ENCODE results near the gene ST6GALNAC5. TPM values are rescaled to one million over a fixed set of nuclear protein-coding genes. Genes with fewer than 3 reads are reported as not detected.

The ST6GALNAC5 gene
- total and polyA plus RNA-seq, 3 experiments from 2014 or later, result not detected

DNA sequence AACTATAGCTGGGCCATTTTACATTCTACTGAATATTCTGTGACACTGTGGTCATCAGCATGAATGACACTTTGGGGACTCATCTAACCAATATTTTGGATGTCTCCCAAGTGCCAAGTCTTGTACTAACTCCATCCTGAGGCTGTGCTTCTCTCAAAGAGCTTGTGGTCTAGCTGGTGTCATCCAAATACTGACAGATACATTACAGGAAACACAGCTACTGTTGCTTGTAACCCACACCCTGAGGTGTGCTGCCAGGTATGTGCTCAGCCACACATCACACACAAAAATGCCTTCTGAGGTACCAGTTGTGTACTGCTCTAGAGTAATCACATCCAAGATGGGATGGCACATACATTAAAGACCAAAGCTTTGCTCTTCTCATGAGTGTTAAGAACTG, 81.6 kb downstream of the ST6GALNAC5 start:
- no peak overlapping the region for H3K27ac Mint-ChIP-seq
- no peaks in the 10 kb centered on the region for H3K9me3 Mint-ChIP-seq
- Histone ChIP-seq H3K4me1 (ENCODE audit: insufficient read depth, low read length) (no peaks in the 10 kb centered on the region), H3K36me3 (ENCODE audit: insufficient read depth, low read length) (no peaks in the 10 kb centered on the region), H3K27ac (ENCODE audit: low read depth, low read length) (no peak overlapping the region), H3K9me3 (ENCODE audit: low read length) (no peaks in the 10 kb centered on the region), H3K27me3 (ENCODE audit: insufficient read depth, low read length, poor library complexity, severe bottlenecking) (no peaks in the 10 kb centered on the region), H3K4me3 (ENCODE audit: low read length) (no peak overlapping the region)
- ChIA-PET POLR2A (no interaction called here), CTCF (no interaction called here)
- H3K4me1 Mint-ChIP-seq, result no peaks in the 10 kb centered on the region
- peaks cover 0 to 1% of the 10 kb centered on the region in 2 donors for H3K27me3 Mint-ChIP-seq
- no peaks in the 10 kb centered on the region for H3K36me3 Mint-ChIP-seq
- no peak overlapping the region for H3K4me3 Mint-ChIP-seq
- DNase-seq, result no peak

DNA sequence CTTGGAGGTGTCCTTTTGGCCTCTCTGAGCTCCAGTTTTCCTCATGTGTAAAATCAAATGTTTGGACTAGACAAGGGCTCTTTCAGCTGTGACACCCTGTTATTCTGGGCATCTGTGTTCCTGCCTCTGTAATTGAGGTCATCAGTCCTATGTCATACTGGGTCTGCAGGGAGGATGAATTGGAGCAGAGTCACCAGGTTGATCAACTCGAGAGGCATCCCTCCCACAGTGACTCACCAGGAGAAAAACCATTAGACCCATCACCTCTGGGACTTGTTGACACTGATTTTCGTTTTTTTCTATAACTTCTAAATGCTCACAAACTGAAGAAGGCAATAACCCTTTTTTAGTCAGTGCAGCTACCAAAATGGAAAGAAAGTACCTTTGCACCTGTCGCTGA, 82.2 kb downstream of the ST6GALNAC5 start:
- CTCF ChIA-PET, result no interaction called here
- no peaks in the 10 kb centered on the region for H3K9me3 Mint-ChIP-seq

DNA sequence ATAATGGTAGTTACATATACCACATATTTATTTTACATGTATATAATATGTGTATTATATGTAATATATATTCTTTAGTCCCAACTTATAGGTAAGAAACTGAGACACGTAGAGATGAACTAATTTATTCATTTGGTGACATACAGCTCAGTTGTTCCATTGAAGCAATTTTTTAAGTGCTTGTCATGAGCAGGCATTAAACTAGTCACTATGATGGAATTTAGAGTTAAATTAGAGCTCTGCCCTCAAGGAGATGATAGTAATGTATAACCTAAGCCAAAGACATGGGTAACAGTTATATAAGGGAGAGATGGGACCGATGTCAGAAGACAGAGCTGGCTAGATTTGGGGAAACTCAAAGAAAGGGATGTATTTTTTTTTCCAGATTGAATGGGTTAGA, 83.0 kb downstream of the ST6GALNAC5 start:
- ChIA-PET CTCF (no interaction called here), POLR2A (no interaction called here)
- H3K36me3 Mint-ChIP-seq, result no peaks in the 10 kb centered on the region

More for the DNA sequence above, 82.2 kb downstream of the ST6GALNAC5 start:
- POLR2A ChIA-PET, result no interaction called here
- Histone ChIP-seq H3K9me3 (ENCODE audit: low read length) (no peaks in the 10 kb centered on the region), H3K36me3 (ENCODE audit: insufficient read depth, low read length) (no peaks in the 10 kb centered on the region), H3K27ac (ENCODE audit: low read depth, low read length) (no peak overlapping the region), H3K4me1 (ENCODE audit: insufficient read depth, low read length) (no peaks in the 10 kb centered on the region), H3K4me3 (ENCODE audit: low read length) (no peak overlapping the region), H3K27me3 (ENCODE audit: insufficient read depth, low read length, poor library complexity, severe bottlenecking) (no peaks in the 10 kb centered on the region)
- H3K27ac Mint-ChIP-seq, result no peak overlapping the region
- H3K4me3 Mint-ChIP-seq, result no peak overlapping the region
- no peaks in the 10 kb centered on the region for H3K4me1 Mint-ChIP-seq
- H3K27me3 Mint-ChIP-seq, result peaks cover 0 to 1% of the 10 kb centered on the region in 2 donors
- H3K36me3 Mint-ChIP-seq, result no peaks in the 10 kb centered on the region
- DNase-seq, result no peak

DNA sequence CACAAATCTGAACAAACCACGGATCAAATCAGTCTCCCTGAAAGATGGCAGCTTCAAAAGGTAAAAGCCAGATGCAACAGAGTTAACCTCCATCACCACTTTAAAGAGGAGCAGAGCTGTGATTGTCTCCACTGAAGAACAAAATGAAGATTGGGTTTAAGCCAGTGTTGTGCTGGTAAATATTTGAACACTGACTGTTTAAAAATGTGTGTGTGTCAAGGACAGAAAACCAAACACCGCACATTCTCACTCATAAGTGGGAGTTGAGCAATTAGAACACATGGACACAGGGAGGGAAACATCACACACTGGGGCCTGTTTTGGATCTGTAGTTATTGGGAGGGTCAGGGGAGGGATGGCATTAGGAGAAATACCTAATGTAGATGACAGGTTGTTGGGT, 83.9 kb downstream of the ST6GALNAC5 start:
- no peaks in the 10 kb centered on the region for H3K4me1 Mint-ChIP-seq
- ChIA-PET CTCF (no interaction called here), POLR2A (no interaction called here)
- H3K27me3 ChIP-seq (ENCODE audit: insufficient read depth, low read length, poor library complexity, severe bottlenecking), result no peaks in the 10 kb centered on the region
- H3K9me3 ChIP-seq (ENCODE audit: low read length), result no peaks in the 10 kb centered on the region
- H3K27ac Mint-ChIP-seq, result no peak overlapping the region
- no peak overlapping the region for H3K4me3 Mint-ChIP-seq
- no peaks in the 10 kb centered on the region for H3K36me3 Mint-ChIP-seq
- H3K4me3 ChIP-seq (ENCODE audit: low read length), result no peak overlapping the region
- peaks cover 0 to 1% of the 10 kb centered on the region in 2 donors for H3K27me3 Mint-ChIP-seq
- no peak overlapping the region for H3K27ac ChIP-seq (ENCODE audit: low read depth, low read length)
- no peak for DNase-seq
- H3K4me1 ChIP-seq (ENCODE audit: insufficient read depth, low read length), result no peaks in the 10 kb centered on the region
- no peaks in the 10 kb centered on the region for H3K9me3 Mint-ChIP-seq
- H3K36me3 ChIP-seq (ENCODE audit: insufficient read depth, low read length), result no peaks in the 10 kb centered on the region

More for the DNA sequence above, 83.0 kb downstream of the ST6GALNAC5 start:
- peaks cover 0 to 1% of the 10 kb centered on the region in 2 donors for H3K27me3 Mint-ChIP-seq
- no peak for DNase-seq
- Histone ChIP-seq H3K4me1 (ENCODE audit: insufficient read depth, low read length) (no peaks in the 10 kb centered on the region), H3K27me3 (ENCODE audit: insufficient read depth, low read length, poor library complexity, severe bottlenecking) (no peaks in the 10 kb centered on the region), H3K27ac (ENCODE audit: low read depth, low read length) (no peak overlapping the region), H3K36me3 (ENCODE audit: insufficient read depth, low read length) (no peaks in the 10 kb centered on the region), H3K4me3 (ENCODE audit: low read length) (no peak overlapping the region), H3K9me3 (ENCODE audit: low read length) (no peaks in the 10 kb centered on the region)
- H3K4me3 Mint-ChIP-seq, result no peak overlapping the region
- H3K4me1 Mint-ChIP-seq, result no peaks in the 10 kb centered on the region
- no peak overlapping the region for H3K27ac Mint-ChIP-seq
- no peaks in the 10 kb centered on the region for H3K9me3 Mint-ChIP-seq

DNA sequence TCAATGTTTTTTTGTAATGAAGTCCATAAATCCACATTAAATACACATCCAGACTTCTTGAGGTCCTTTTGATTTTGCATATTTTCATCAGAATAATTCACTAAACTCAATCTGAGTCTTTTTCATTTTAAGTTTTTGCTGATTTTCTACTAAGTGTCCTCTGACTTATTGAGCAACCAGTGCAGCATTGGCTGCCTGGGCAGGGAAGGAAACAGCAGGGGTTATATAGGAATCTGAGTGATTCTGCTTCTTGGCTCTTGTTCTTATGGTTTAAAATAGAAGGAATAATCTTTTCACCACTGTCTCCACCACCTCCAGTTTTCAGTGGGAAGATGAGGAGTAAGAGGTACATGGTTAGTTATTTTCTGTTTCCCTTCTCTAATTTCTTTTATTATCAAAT, 88.4 kb downstream of the ST6GALNAC5 start:
- DNase-seq, result no peak

DNA sequence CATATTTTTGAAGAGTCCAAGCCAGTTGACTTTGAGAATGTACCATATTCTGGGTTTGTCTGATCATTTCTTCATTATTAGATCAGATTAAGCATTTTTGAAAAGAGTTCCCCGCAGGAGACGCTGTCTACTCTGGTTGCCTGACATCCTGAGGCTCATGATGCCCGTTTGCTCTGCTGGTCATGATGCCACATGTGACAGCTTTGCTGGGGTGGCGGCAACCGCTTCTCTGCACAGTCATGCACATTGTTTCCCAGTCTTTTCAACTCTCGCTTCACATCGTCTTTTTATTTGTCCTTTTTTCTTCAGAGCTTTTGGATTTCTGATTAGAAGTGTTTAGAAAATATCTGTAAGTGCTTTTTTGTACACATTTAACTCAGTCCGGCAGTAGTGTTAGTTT, 90.7 kb downstream of the ST6GALNAC5 start:
- no peaks in the 10 kb centered on the region for H3K4me1 Mint-ChIP-seq
- POLR2A ChIA-PET, result no interaction called here
- DNase-seq, result no peak

More for the DNA sequence above, 88.4 kb downstream of the ST6GALNAC5 start:
- Histone ChIP-seq H3K27me3 (ENCODE audit: insufficient read depth, low read length, poor library complexity, severe bottlenecking) (no peaks in the 10 kb centered on the region), H3K27ac (ENCODE audit: low read depth, low read length) (no peak overlapping the region), H3K4me3 (ENCODE audit: low read length) (no peak overlapping the region), H3K4me1 (ENCODE audit: insufficient read depth, low read length) (no peaks in the 10 kb centered on the region), H3K9me3 (ENCODE audit: low read length) (no peaks in the 10 kb centered on the region), H3K36me3 (ENCODE audit: insufficient read depth, low read length) (no peaks in the 10 kb centered on the region)
- Mint-ChIP-seq H3K27ac (no peak overlapping the region), H3K36me3 (no peaks in the 10 kb centered on the region), H3K9me3 (no peaks in the 10 kb centered on the region), H3K4me3 (no peak overlapping the region), H3K27me3 (peaks cover 0 to 1% of the 10 kb centered on the region in 2 donors), H3K4me1 (no peaks in the 10 kb centered on the region)
- POLR2A ChIA-PET, result no interaction called here
- CTCF ChIA-PET, result no interaction called here

DNA sequence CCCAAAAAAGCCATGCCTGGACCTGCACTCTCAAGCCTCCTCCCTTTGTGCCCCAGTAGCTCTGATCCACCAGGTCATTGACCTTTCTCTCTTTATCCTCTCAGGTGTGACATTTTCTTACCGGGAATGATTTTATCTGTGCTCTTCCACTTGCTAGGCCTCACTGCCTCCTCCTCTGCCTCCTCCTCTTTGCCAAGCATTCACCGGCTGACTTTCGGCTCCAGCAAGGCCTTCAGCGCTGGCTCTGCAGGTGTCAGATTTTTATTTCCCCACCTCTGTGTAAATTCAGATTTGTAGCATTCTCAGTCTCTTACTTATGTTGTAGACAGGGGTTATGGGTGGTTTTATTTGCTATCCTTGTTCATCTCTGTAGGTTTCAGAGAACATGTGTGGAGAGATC, 91.5 kb downstream of the ST6GALNAC5 start:
- DNase-seq, result no peak
- CTCF ChIA-PET, result no interaction called here
- Histone ChIP-seq H3K27me3 (ENCODE audit: insufficient read depth, low read length, poor library complexity, severe bottlenecking) (no peaks in the 10 kb centered on the region), H3K9me3 (ENCODE audit: low read length) (no peaks in the 10 kb centered on the region), H3K27ac (ENCODE audit: low read depth, low read length) (no peak overlapping the region), H3K4me1 (ENCODE audit: insufficient read depth, low read length) (no peaks in the 10 kb centered on the region), H3K4me3 (ENCODE audit: low read length) (no peak overlapping the region), H3K36me3 (ENCODE audit: insufficient read depth, low read length) (no peaks in the 10 kb centered on the region)
- Mint-ChIP-seq H3K4me3 (no peak overlapping the region), H3K36me3 (peaks cover 0 to 1% (median 0%) of the 10 kb centered on the region in 3 donors), H3K9me3 (peaks cover 0 to 2% (median 0%) of the 10 kb centered on the region in 5 donors), H3K27me3 (peaks cover 0 to 1% of the 10 kb centered on the region in 2 donors), H3K4me1 (no peaks in the 10 kb centered on the region), H3K27ac (no peak overlapping the region)
- POLR2A ChIA-PET, result no interaction called here

More for the DNA sequence above, 90.7 kb downstream of the ST6GALNAC5 start:
- H3K36me3 Mint-ChIP-seq, result no peaks in the 10 kb centered on the region
- no peaks in the 10 kb centered on the region for H3K9me3 Mint-ChIP-seq
- no peak overlapping the region for H3K4me3 Mint-ChIP-seq
- CTCF ChIA-PET, result no interaction called here
- H3K36me3 ChIP-seq (ENCODE audit: insufficient read depth, low read length), result no peaks in the 10 kb centered on the region
- peaks cover 0 to 1% of the 10 kb centered on the region in 2 donors for H3K27me3 Mint-ChIP-seq
- no peaks in the 10 kb centered on the region for H3K9me3 ChIP-seq (ENCODE audit: low read length)
- no peaks in the 10 kb centered on the region for H3K4me1 ChIP-seq (ENCODE audit: insufficient read depth, low read length)
- H3K27ac Mint-ChIP-seq, result no peak overlapping the region
- no peak overlapping the region for H3K27ac ChIP-seq (ENCODE audit: low read depth, low read length)
- no peaks in the 10 kb centered on the region for H3K27me3 ChIP-seq (ENCODE audit: insufficient read depth, low read length, poor library complexity, severe bottlenecking)
- no peak overlapping the region for H3K4me3 ChIP-seq (ENCODE audit: low read length)

DNA sequence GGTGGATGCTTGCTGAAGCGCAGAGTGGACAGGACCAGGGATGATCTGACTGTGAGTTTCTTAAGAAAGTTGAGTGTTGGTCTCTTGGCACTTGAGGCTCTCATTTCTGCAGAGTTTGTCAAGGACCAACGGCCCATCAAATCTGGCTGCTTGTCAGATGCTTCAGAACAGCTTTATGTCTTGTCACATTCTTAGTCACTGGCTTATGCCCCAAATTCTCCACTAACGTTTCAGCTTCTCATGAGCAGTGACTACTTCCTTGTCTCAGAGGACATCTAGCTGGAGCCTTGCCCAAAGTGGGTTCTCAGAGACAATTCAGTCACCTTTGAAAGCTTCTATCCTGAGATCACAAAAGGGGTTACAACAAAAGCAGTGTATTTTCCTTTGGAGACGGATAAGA, 92.3 kb downstream of the ST6GALNAC5 start:
- CTCF ChIA-PET, result no interaction called here
- Mint-ChIP-seq H3K4me1 (no peaks in the 10 kb centered on the region), H3K27ac (no peak overlapping the region)

More for the DNA sequence above, 92.3 kb downstream of the ST6GALNAC5 start:
- Mint-ChIP-seq H3K36me3 (peaks cover 0 to 1% (median 0%) of the 10 kb centered on the region in 3 donors), H3K27me3 (peaks cover 0 to 1% of the 10 kb centered on the region in 2 donors), H3K4me3 (no peak overlapping the region), H3K9me3 (peaks cover 0 to 2% (median 0%) of the 10 kb centered on the region in 5 donors)
- no peaks in the 10 kb centered on the region for H3K36me3 ChIP-seq (ENCODE audit: insufficient read depth, low read length)
- H3K27me3 ChIP-seq (ENCODE audit: insufficient read depth, low read length, poor library complexity, severe bottlenecking), result no peaks in the 10 kb centered on the region
- no peak overlapping the region for H3K4me3 ChIP-seq (ENCODE audit: low read length)
- POLR2A ChIA-PET, result no interaction called here
- H3K9me3 ChIP-seq (ENCODE audit: low read length), result no peaks in the 10 kb centered on the region
- DNase-seq, result no peak
- no peaks in the 10 kb centered on the region for H3K4me1 ChIP-seq (ENCODE audit: insufficient read depth, low read length)
- no peak overlapping the region for H3K27ac ChIP-seq (ENCODE audit: low read depth, low read length)
